GM10248 (cell line): Measurements from ENCODE around the gene IRGQ.

ENCODE experiments used
- CTCF ChIA-PET: fragments of 300-600 bp; sonication (Branson Sonifier 250); formaldehyde crosslinking; extraction: SDS; loops from one replicate; lab custom pipeline; 2021; ENCODE audit warnings: antibody characterized with exemption; lab: Yijun Ruan, JAX
- POLR2A ChIA-PET: fragments of 350-650 bp; sonication (Branson Sonifier 250); formaldehyde crosslinking; extraction: SDS; loops from one replicate; lab custom pipeline; 2020; ENCODE audit warnings: antibody characterized with exemption; lab: Yijun Ruan, JAX
- DNase-seq: peaks from one replicate; pipeline ENCODE4 v3.0.0; 2012; ENCODE audit errors: extremely low spot score
- TF ChIP-seq, protein P1 (sequence below): IDR thresholded peaks from 2 replicates; pipeline ENCODE4 v1.5.1; 2012; ENCODE audit warnings: mild to moderate bottlenecking, low read depth; ENCODE audit errors: extremely low read depth, missing control alignments, control extremely low read depth

The IRGQ gene

GRCh38 chr19:43594710-43595604, 977 bp downstream of the IRGQ start:
- CTCF ChIA-PET = interaction anchor here (0.6 to 6.1 kb wide), 31 partner anchors 8 to 164 kb away, joined by 3 to 60 read pairs (median 4); partner anchors contain the start of genes PHLDB3, XRCC1 and ZNF575
- TF ChIP-seq, protein P1, sequence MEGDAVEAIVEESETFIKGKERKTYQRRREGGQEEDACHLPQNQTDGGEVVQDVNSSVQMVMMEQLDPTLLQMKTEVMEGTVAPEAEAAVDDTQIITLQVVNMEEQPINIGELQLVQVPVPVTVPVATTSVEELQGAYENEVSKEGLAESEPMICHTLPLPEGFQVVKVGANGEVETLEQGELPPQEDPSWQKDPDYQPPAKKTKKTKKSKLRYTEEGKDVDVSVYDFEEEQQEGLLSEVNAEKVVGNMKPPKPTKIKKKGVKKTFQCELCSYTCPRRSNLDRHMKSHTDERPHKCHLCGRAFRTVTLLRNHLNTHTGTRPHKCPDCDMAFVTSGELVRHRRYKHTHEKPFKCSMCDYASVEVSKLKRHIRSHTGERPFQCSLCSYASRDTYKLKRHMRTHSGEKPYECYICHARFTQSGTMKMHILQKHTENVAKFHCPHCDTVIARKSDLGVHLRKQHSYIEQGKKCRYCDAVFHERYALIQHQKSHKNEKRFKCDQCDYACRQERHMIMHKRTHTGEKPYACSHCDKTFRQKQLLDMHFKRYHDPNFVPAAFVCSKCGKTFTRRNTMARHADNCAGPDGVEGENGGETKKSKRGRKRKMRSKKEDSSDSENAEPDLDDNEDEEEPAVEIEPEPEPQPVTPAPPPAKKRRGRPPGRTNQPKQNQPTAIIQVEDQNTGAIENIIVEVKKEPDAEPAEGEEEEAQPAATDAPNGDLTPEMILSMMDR = peak; percentile 99
- peak; percentile 65 for DNase-seq
- POLR2A ChIA-PET = interaction anchor here (0.8 to 1.1 kb wide), 3 partner anchors 19 to 73 kb away, joined by 3 to 4 read pairs (median 3); partner anchors contain the start of genes PINLYP and XRCC1

GRCh38 chr19:43594081-43594697, 1.7 kb downstream of the IRGQ start:
- POLR2A ChIA-PET = interaction anchor here (0.8 to 1.0 kb wide), 2 partner anchors 19 to 74 kb away, joined by 3 read pairs; partner anchors contain the start of genes PINLYP and XRCC1
- TF ChIP-seq, protein P1 = no peak

DNA sequence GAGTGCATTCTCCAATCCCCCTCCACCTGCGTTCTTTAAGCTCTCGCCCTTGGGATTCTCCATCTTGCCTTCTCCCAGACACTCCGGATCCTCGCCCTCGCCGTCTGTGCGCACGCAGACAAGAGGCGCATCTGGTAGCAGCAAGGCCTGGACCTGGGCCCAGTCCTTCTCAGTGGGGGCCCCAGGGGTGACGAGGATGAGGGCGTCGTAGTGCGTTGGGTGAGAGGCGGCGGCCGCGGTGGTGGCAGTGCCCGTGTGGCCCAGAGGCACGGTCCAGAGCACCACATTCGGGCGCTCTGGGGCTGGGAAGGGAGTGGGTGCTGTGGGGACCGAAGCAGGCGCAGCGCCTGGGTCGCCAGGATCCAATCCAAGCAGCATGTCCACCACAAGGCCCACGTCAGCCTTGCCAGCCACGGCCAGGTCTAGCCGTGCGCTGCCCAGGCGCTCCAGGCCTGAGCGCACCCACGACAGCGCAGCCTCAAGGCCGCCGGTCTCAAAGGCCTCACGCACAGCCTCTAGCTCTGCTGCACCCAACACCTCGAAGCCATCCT, 3.1 kb downstream of the IRGQ start:
- ChIA-PET POLR2A (no interaction called here), CTCF (interaction anchor here (1.6 to 6.1 kb wide), 4 partner anchors 19 to 146 kb away, joined by 5 to 60 read pairs (median 20); no protein-coding TSS in a partner anchor)
- TF ChIP-seq, protein P1 = no peak
- DNase-seq = no peak

More at GRCh38 chr19:43594081-43594697, 1.7 kb downstream of the IRGQ start:
- CTCF ChIA-PET = interaction anchor here (0.7 to 6.1 kb wide), 30 partner anchors 8 to 163 kb away, joined by 3 to 60 read pairs (median 4); partner anchors contain the start of genes PHLDB3, XRCC1 and ZNF575
- no peak for DNase-seq

GRCh38 chr19:43591904-43592772, 3.8 kb downstream of the IRGQ start:
- ChIA-PET CTCF (interaction anchor here (1.6 to 6.1 kb wide), 2 partner anchors 18 to 38 kb away, joined by 5 to 60 read pairs; no protein-coding TSS in a partner anchor), POLR2A (interaction anchor here (0.6 kb wide), 1 partner anchor 41 kb away, joined by 3 read pairs; no protein-coding TSS in a partner anchor)
- DNase-seq = no peak
- TF ChIP-seq, protein P1 = no peak

- ChIA-PET CTCF (interaction anchor here (1.0 to 4.0 kb wide), 3 partner anchors 35 to 142 kb away, joined by 3 to 13 read pairs (median 3); partner anchors contain the start of gene PHLDB3), POLR2A (no interaction called here)
- no peak for DNase-seq
- TF ChIP-seq, protein P1 = no peak
These were observed 6.3 kb downstream of the IRGQ start for GRCh38 chr19:43589678-43590077.
